Measurements from ENCODE around the gene SNX25. TPM values are rescaled to one million over a fixed set of nuclear protein-coding genes. Genes with fewer than 3 reads are reported as not detected.

SNX25 gene
- total and polyA plus RNA-seq, 2 of the 13 experiments (the other 11 are each of a cell fraction or from before 2014, with no cell fraction given) = 23.4 to 23.5 TPM

GRCh38 chr4:185332575-185333464 lies 123.4 kb downstream of the SNX25 start (continued):
- TF ChIP-seq CENPT (CRISPR knock-in tag; IDR thresholded peaks at IDR 0.05; ENCODE audit: low read depth) (no peak), KLF11 (CRISPR knock-in tag; IDR thresholded peaks at IDR 0.05) (no peak), ZNF276 (CRISPR knock-in tag; IDR thresholded peaks at IDR 0.05; ENCODE audit: low read depth) (no peak), GFI1 (CRISPR knock-in tag; IDR thresholded peaks at IDR 0.05; ENCODE audit: borderline replicate concordance) (peak; percentile 66; the same call in 1 of the 2 replicates), DNMT1 (CRISPR knock-in tag; IDR thresholded peaks at IDR 0.05) (no peak), ZNF788 (CRISPR knock-in tag; IDR thresholded peaks at IDR 0.05; ENCODE audit: borderline replicate concordance) (no peak), TIGD3 (CRISPR knock-in tag; IDR thresholded peaks at IDR 0.05; ENCODE audit: borderline replicate concordance) (no peak), DR1 (CRISPR knock-in tag; IDR thresholded peaks at IDR 0.05) (no peak), HNRNPH1 (optimal IDR thresholded peaks at IDR 0.05; ENCODE audit: low read depth, low read length) (no peak), TCF7L2 (IDR thresholded peaks at IDR 0.05; ENCODE audit: low read depth, low read length) (peak; percentile 82), HOMEZ (CRISPR knock-in tag; IDR thresholded peaks at IDR 0.05; ENCODE audit: low read depth) (0 out of 2 replicates have a peak, but pooled peaks have one; percentile 44), ZNF839 (CRISPR knock-in tag; IDR thresholded peaks at IDR 0.05; ENCODE audit: borderline replicate concordance) (no peak), NR2F1 (CRISPR knock-in tag; IDR thresholded peaks at IDR 0.05) (no peak; a peak in 1 of 4 replicates), ERF (CRISPR knock-in tag; IDR thresholded peaks at IDR 0.05) (no peak), BCL6 (CRISPR knock-in tag; IDR thresholded peaks at IDR 0.05) (peak; percentile 92), YY1 (IDR thresholded peaks at IDR 0.05; ENCODE audit: insufficient read depth, insufficient replicate concordance, low read depth, low read length) (no peak), DZIP1 (CRISPR knock-in tag; IDR thresholded peaks at IDR 0.05) (no peak)
